Measurements from ENCODE around the gene SAMD4B. TPM values are rescaled to one million over a fixed set of nuclear protein-coding genes. Genes with fewer than 3 reads are reported as not detected.

Gene SAMD4B
- total and polyA plus RNA-seq, 7 donors, result 28.4 to 83.6 (median 52.7) TPM

GRCh38 chr19:39355253-39355652, 13.0 kb downstream of the SAMD4B start:
- intact Hi-C loops (cut with DNase I), result no loop called here
- no peaks in the 10 kb centered on the region for H3K9me3 ChIP-seq
- WGBS, 2 donors, result 97% methylated on average over 5 of the region's 5 CpGs
- H3K27ac ChIP-seq, result no peak overlapping the region
- H3K27me3 ChIP-seq, result no peaks in the 10 kb centered on the region
- no peak overlapping the region for H3K4me3 ChIP-seq
- H3K4me1 ChIP-seq, result peaks cover 0 to 13% (median 5%) of the 10 kb centered on the region in 4 donors
- no peak for DNase-seq
- TF ChIP-seq POLR2AphosphoS5 (IDR thresholded peaks at IDR 0.05) (no peak), EP300 (IDR thresholded peaks at IDR 0.05) (no peak), CTCF (IDR thresholded peaks at IDR 0.05) (no peak), POLR2A (IDR thresholded peaks at IDR 0.05) (no peak)
- H3K36me3 ChIP-seq, result peaks cover 23 to 92% (median 49%) of the 10 kb centered on the region in 4 donors

- whole genome bisulfite sequencing, 2 donors, result 93 to 96% methylated on average over 3 of the region's 3 CpGs
- TF ChIP-seq POLR2A (IDR thresholded peaks at IDR 0.05) (no peak), EP300 (IDR thresholded peaks at IDR 0.05) (no peak), POLR2AphosphoS5 (IDR thresholded peaks at IDR 0.05) (no peak), CTCF (IDR thresholded peaks at IDR 0.05) (no peak)
- Histone ChIP-seq H3K4me1 (peaks cover 0 to 11% (median 3%) of the 10 kb centered on the region in 4 donors), H3K9me3 (no peaks in the 10 kb centered on the region), H3K4me3 (no peak overlapping the region), H3K27ac (no peak overlapping the region), H3K36me3 (peaks cover 23 to 92% (median 55%) of the 10 kb centered on the region in 4 donors), H3K27me3 (no peaks in the 10 kb centered on the region)
- intact Hi-C loops (cut with DNase I), result no loop called here
- DNase-seq, result no peak
Observed at GRCh38 chr19:39356073-39356472, 13.9 kb downstream of the SAMD4B start.

- H3K9me3 ChIP-seq, result no peaks in the 10 kb centered on the region
- TF ChIP-seq CTCF (IDR thresholded peaks at IDR 0.05), result no peak
- TF ChIP-seq POLR2A (IDR thresholded peaks at IDR 0.05), result no peak
- no peak for TF ChIP-seq EP300 (IDR thresholded peaks at IDR 0.05)
- TF ChIP-seq POLR2AphosphoS5 (IDR thresholded peaks at IDR 0.05), result no peak
- DNase-seq, result no peak
- intact Hi-C loops (cut with DNase I), result no loop called here
- no peaks in the 10 kb centered on the region for H3K27me3 ChIP-seq
- 87 to 89% methylated on average over 18 of the region's 18 CpGs for WGBS, 2 donors
- no peak overlapping the region for H3K4me3 ChIP-seq
- H3K4me1 ChIP-seq, result peaks cover 0 to 6% (median under 1%) of the 10 kb centered on the region in 4 donors
- H3K27ac ChIP-seq, result no peak overlapping the region
- H3K36me3 ChIP-seq, result peaks cover 23 to 97% (median 55%) of the 10 kb centered on the region in 4 donors
Observed at GRCh38 chr19:39356647-39357046, 14.4 kb downstream of the SAMD4B start.

- H3K36me3 ChIP-seq, result peaks cover 23 to 98% (median 55%) of the 10 kb centered on the region in 4 donors
- TF ChIP-seq EP300 (IDR thresholded peaks at IDR 0.05) (no peak), CTCF (IDR thresholded peaks at IDR 0.05) (no peak)
- H3K9me3 ChIP-seq, result no peaks in the 10 kb centered on the region
- no peak for DNase-seq
- no peak overlapping the region for H3K27ac ChIP-seq
- no peaks in the 10 kb centered on the region for H3K27me3 ChIP-seq
- H3K4me3 ChIP-seq, result no peak overlapping the region
- intact Hi-C loops (cut with DNase I), result no loop called here
- WGBS, 2 donors, result 92 to 93% methylated on average over 3 of the region's 3 CpGs
- H3K4me1 ChIP-seq, result peaks cover 0 to 21% (median 5%) of the 10 kb centered on the region in 4 donors
Observed at GRCh38 chr19:39359026-39359425, 16.8 kb downstream of the SAMD4B start.

GRCh38 chr19:39360599-39360998, 18.4 kb downstream of the SAMD4B start:
- intact Hi-C loops (cut with DNase I), result no loop called here
- H3K36me3 ChIP-seq, result peaks cover 23 to 94% (median 47%) of the 10 kb centered on the region in 4 donors
- no peak for DNase-seq
- peaks cover 0 to 21% (median 5%) of the 10 kb centered on the region in 4 donors for H3K4me1 ChIP-seq
- no peaks in the 10 kb centered on the region for H3K27me3 ChIP-seq
- no peak overlapping the region for H3K27ac ChIP-seq
- H3K9me3 ChIP-seq, result no peaks in the 10 kb centered on the region
- TF ChIP-seq CTCF (IDR thresholded peaks at IDR 0.05) (no peak), POLR2AphosphoS5 (IDR thresholded peaks at IDR 0.05) (no peak), EP300 (IDR thresholded peaks at IDR 0.05) (no peak), POLR2A (IDR thresholded peaks at IDR 0.05) (no peak)
- WGBS, 2 donors, result 96 to 98% methylated on average over 1 of the region's 1 CpG
- no peak overlapping the region for H3K4me3 ChIP-seq
